GM12878 (cell line): ENCODE measurements around the gene TRIB2. TPM values are rescaled to one million over a fixed set of nuclear protein-coding genes. Genes with fewer than 3 reads are reported as not detected.

Experiments used
- ATAC-seq: fragments of 200-7000 bp; cut with Tn5 transposase; 3 replicates; pipeline ENCODE4 v1.9.1; 2020; ENCODE audit warnings: mild to moderate bottlenecking, moderate library complexity
- BruUV-seq: library from RNA; stranded (reverse); fragments of 400-500 nt; replicated peaks from 2 replicates; lab custom pipeline; 2021; lab: Mats Ljungman, UMichigan
- CTCF ChIA-PET: fragments of 300-600 bp; sonication (Branson Sonifier 250); formaldehyde crosslinking; extraction: SDS; loops from one replicate; lab custom pipeline; 2021; ENCODE audit warnings: inconsistent platforms; lab: Yijun Ruan, JAX
- POLR2A ChIA-PET: fragments of 350-600 bp; formaldehyde crosslinking; extraction: SDS; loops from one replicate; lab custom pipeline; 2021; ENCODE audit warnings: inconsistent platforms; lab: Charles Lee
- RAD21 ChIA-PET: fragments of 300-600 bp; sonication (Branson Sonifier 250); formaldehyde crosslinking; loops from one replicate; lab custom pipeline; 2023; ENCODE audit warnings: antibody characterized with exemption; ENCODE audit not compliant: unreplicated experiment; lab: Charles Lee
- SMC1A ChIA-PET: fragments of 300-600 bp; sonication (Branson Sonifier 250); formaldehyde crosslinking; loops from one replicate; lab custom pipeline; 2023; ENCODE audit not compliant: unreplicated experiment, uncharacterized antibody; lab: Charles Lee
- DNase-seq: peaks from one replicate; pipeline ENCODE4 v3.0.0-alpha.2; 2011; ENCODE audit warnings: low read depth, low spot score
- FAIRE-seq: peaks from 3 replicates; lab custom pipeline; 2011; peaks lifted over from hg19 to GRCh38; lab: Jason Lieb, UNC
- H2AFZ ChIP-seq: 2 replicates; pipeline ENCODE4 v1.6.0; 2011; ENCODE audit warnings: low read depth, low read length, control low read depth; ENCODE audit not compliant: control insufficient read depth
- H3K27ac ChIP-seq: 2 replicates; pipeline ENCODE4 v1.5.1; 2011; ENCODE audit warnings: control low read depth; ENCODE audit not compliant: control insufficient read depth, insufficient read depth
- H3K27me3 ChIP-seq, 2 experiments: replicated peaks in 1 of 2; 2 replicates each; pipeline versions ENCODE4 v1.6.0 to v1.6.1; 2011; ENCODE audit warnings: low read length in 1 of 2; ENCODE audit not compliant: control insufficient read depth in 2 of 2, insufficient read depth in 2 of 2
- H3K36me3 ChIP-seq, 2 experiments: 2 replicates each; pipeline ENCODE4 v1.5.1; 2011; ENCODE audit warnings: low read length in 1 of 2; ENCODE audit not compliant: control insufficient read depth in 2 of 2, insufficient read depth in 2 of 2
- H3K4me1 ChIP-seq: 2 replicates; pipeline ENCODE4 v1.6.1; 2011; ENCODE audit warnings: mild to moderate bottlenecking, low read length, moderate library complexity, mixed read lengths; ENCODE audit not compliant: control insufficient read depth, insufficient read depth
- H3K4me2 ChIP-seq: 2 replicates; pipeline ENCODE4 v1.6.0; 2011; ENCODE audit warnings: control low read depth; ENCODE audit not compliant: control insufficient read depth, insufficient read depth
- H3K4me3 ChIP-seq: fragments of 200-600 bp; sonication (generic); 2 replicates; pipeline ENCODE4 v1.5.1; 2016
- H3K79me2 ChIP-seq: 2 replicates; pipeline ENCODE4 v1.6.0; 2011; ENCODE audit warnings: low read length; ENCODE audit not compliant: control insufficient read depth, insufficient read depth
- H3K9ac ChIP-seq: 2 replicates; pipeline ENCODE4 v1.8.0; 2011; ENCODE audit warnings: low read length, control low read depth, mixed read lengths; ENCODE audit not compliant: control insufficient read depth, insufficient read depth
- H3K9me3 ChIP-seq: replicated peaks from 3 replicates; pipeline ENCODE4 v1.5.1; 2011; ENCODE audit warnings: mild to moderate bottlenecking, low read length; ENCODE audit not compliant: control insufficient read depth, insufficient read depth
- H4K20me1 ChIP-seq: 2 replicates; pipeline ENCODE4 v1.6.0; 2011; ENCODE audit not compliant: control insufficient read depth, insufficient read depth
- HDAC6 ChIP-seq: fragments of 200-600 bp; sonication (generic); IDR thresholded peaks from one replicate; pipeline ENCODE4 v1.8.0; 2017; ENCODE audit warnings: antibody characterized with exemption; ENCODE audit not compliant: unreplicated experiment
- IRF4 ChIP-seq: IDR thresholded peaks from 2 replicates; pipeline ENCODE4 v1.6.1; 2011; ENCODE audit warnings: low read depth, low read length
- KAT2A ChIP-seq: conservative IDR thresholded peaks from 2 replicates; pipeline ENCODE4 v1.6.1; 2011; ENCODE audit warnings: low read depth, low read length; ENCODE audit not compliant: control insufficient read depth
- KDM1A ChIP-seq: fragments of 200-600 bp; sonication (generic); IDR thresholded peaks from 2 replicates; pipeline ENCODE4 v1.6.1; 2016; ENCODE audit warnings: borderline replicate concordance
- MAX ChIP-seq: IDR thresholded peaks from 2 replicates; pipeline ENCODE4 v1.6.1; 2012; ENCODE audit warnings: low read depth, low read length, improper control_type of control experiment
- MTA2 ChIP-seq: fragments of 450-650 bp; IDR thresholded peaks from 2 replicates; pipeline ENCODE4 v1.6.1; 2016; ENCODE audit warnings: low read depth, mild to moderate bottlenecking, moderate library complexity
- NFIC ChIP-seq: IDR thresholded peaks from 2 replicates; pipeline ENCODE4 v1.6.1; 2012; ENCODE audit warnings: low read depth, mild to moderate bottlenecking, inconsistent platforms, low read length, moderate library complexity
- NR2F1 ChIP-seq: fragments of 450-650 bp; conservative IDR thresholded peaks from 2 replicates; pipeline ENCODE4 v1.6.1; 2017; ENCODE audit warnings: mild to moderate bottlenecking
- RB1 ChIP-seq: fragments of 450-650 bp; formaldehyde crosslinking; IDR thresholded peaks from 2 replicates; pipeline ENCODE4 v1.6.1; 2017; ENCODE audit warnings: mild to moderate bottlenecking, borderline replicate concordance
- RELA ChIP-seq: fragments of 450-650 bp; IDR thresholded peaks from 2 replicates; pipeline ENCODE4 v1.8.0; 2014; ENCODE audit warnings: borderline replicate concordance; ENCODE audit not compliant: partially characterized antibody
- ZBTB33 ChIP-seq: fragments of 450-650 bp; IDR thresholded peaks from 2 replicates; pipeline ENCODE4 v1.6.1; 2017; ENCODE audit warnings: mild to moderate bottlenecking
- ZNF384 ChIP-seq: IDR thresholded peaks from 2 replicates; pipeline ENCODE4 v1.6.1; 2012; ENCODE audit warnings: low read depth, mild to moderate bottlenecking, low read length, improper control_type of control experiment, borderline replicate concordance
- WGBS: methylation state at CpG from one replicate; pipeline ENCODE4 v1.1.6; 2016; ENCODE audit warnings: low lambda C conversion rate; ENCODE audit not compliant: insufficient replicate concordance, insufficient coverage; ENCODE audit errors: missing lambda C conversion rate; 5-methylcytosine and 5-hydroxymethylcytosine counted together
- in situ Hi-C: fragments of 300-500 bp; cut with MboI; formaldehyde crosslinking; loops from 9 replicates; pipeline ENCODE4 v1.14.3; 2018; ENCODE audit warnings: mixed read lengths
- intact Hi-C: fragments of 100-400 bp; cut with micrococcal nuclease; formaldehyde crosslinking; loops from one replicate; pipeline ENCODE4 v1.14.2; 2022; ENCODE audit not compliant: unreplicated experiment
- polyA plus RNA-seq, 11 experiments: library from polyadenylated mRNA; depleted of rRNA in 4 of 11; unstranded in 6 of 11; stranded (reverse) in 5 of 11; fragments of >200 nt; fragmentation: Nextera tagmentation in 4 of 11; fragmentation: Illumina TruSeq in 1 of 11; extraction: Ambion mirVana in 4 of 11; extraction: Trizol in 1 of 11; gene quantifications; 1 replicate in 1 of 11; 2 replicates in 10 of 11; pipeline versions ENCODE4 v1.2.1 to v1.2.3, GENCODE V29; 2011 to 2016; ENCODE audit warnings: inconsistent platforms in 2 of 11, missing spikeins in 2 of 11, low read depth in 1 of 11
- total RNA-seq, 4 experiments: library from RNA; depleted of rRNA in 3 of 4; stranded (reverse); fragments of >200 nt in 3 of 4; fragmentation: Illumina TruSeq in 1 of 4; extraction: Trizol in 1 of 4; gene quantifications; 2 replicates each; pipeline versions ENCODE4 v1.2.1 to v1.2.3, GENCODE V29; 2013 to 2021
- TF ChIP-seq, protein P1 (sequence below): IDR thresholded peaks from 2 replicates; pipeline ENCODE4 v1.6.1; 2011; ENCODE audit warnings: low read depth, mild to moderate bottlenecking, low read length, moderate library complexity, borderline replicate concordance; ENCODE audit errors: extremely low read depth

TRIB2 gene
- total and polyA plus RNA-seq, 10 of the 15 experiments (the other 5 are each of a cell fraction or from before 2014, with no cell fraction given): 1.6 to 9.2 (median 5.2) TPM

DNA sequence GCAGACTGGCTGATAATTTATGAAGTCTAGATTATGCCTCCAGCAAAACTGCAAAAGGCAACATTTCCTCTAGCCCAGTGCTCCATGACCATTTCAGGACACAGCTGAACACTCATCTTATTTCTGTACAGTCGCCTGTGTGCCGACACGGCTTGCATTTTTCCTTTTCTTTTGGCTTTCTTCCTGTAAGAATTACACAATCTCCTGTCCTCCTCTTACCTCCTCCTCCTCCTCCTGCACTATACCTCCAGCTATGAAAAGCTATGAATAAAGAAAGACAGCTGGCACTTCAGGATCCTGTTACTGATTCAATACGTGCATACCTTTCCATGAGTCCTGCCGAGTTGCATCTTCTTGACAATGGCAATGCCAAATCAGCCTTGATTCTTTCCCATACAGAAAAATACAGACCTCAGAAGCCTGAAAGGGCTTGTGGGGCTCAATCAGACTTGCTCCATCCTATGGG lies 32.2 kb upstream of the TRIB2 start:
- no TSS peak for BruUV-seq
- H3K9ac ChIP-seq: no peak overlapping the region
- H2AFZ ChIP-seq: no peak overlapping the region
- no peaks in the 10 kb centered on the region; the same call in 1 of the 3 replicates for H3K9me3 ChIP-seq
- ChIA-PET CTCF (interaction anchor here (0.6 to 0.9 kb wide), 2 partner anchors 11 to 175 kb away, joined by 3 read pairs; no protein-coding TSS in a partner anchor), RAD21 (no interaction called here), SMC1A (no interaction called here), POLR2A (no interaction called here)
- no peaks in the 10 kb centered on the region for H3K36me3 ChIP-seq
- TF ChIP-seq MAX: no peak
- no peak for TF ChIP-seq HDAC6
- no peak for TF ChIP-seq KDM1A
- no peak for TF ChIP-seq RB1
- TF ChIP-seq NFIC: no peak
- no peak for TF ChIP-seq MTA2
- no peak for TF ChIP-seq NR2F1
- TF ChIP-seq ZNF384: no peak
- TF ChIP-seq KAT2A: no peak
- TF ChIP-seq ZBTB33: no peak
- TF ChIP-seq RELA: no peak
- TF ChIP-seq, protein P1, sequence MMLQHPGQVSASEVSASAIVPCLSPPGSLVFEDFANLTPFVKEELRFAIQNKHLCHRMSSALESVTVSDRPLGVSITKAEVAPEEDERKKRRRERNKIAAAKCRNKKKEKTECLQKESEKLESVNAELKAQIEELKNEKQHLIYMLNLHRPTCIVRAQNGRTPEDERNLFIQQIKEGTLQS: no peak
- TF ChIP-seq IRF4: no peak
- ATAC-seq: no peak
- DNase-seq: no peak
- H3K79me2 ChIP-seq: no peaks in the 10 kb centered on the region
- H4K20me1 ChIP-seq: no peaks in the 10 kb centered on the region
- 78% methylated on average over 5 of the region's 5 CpGs for WGBS
- FAIRE-seq: no peak
- H3K4me3 ChIP-seq: no peak overlapping the region
- H3K4me1 ChIP-seq: no peaks in the 10 kb centered on the region
- in situ Hi-C loops (no loop called here), intact Hi-C loops (no loop called here)
- no peak overlapping the region for H3K27ac ChIP-seq
- no peak overlapping the region for H3K4me2 ChIP-seq
- peaks cover 1 to 8% of the 10 kb centered on the region in 2 experiments; a peak in 2 of 4 replicates for H3K27me3 ChIP-seq
